Spleen (tissue), 13 donors: ENCODE data around the gene ZNF2. TPM values are rescaled to one million over a fixed set of nuclear protein-coding genes. Genes with fewer than 3 reads are reported as not detected.

Source experiments
- DNase-seq: peaks from one replicate; pipeline ENCODE4 v3.0.0-alpha.2; 2020
- H3K27ac ChIP-seq, 8 donors: fragments of 200-600 bp; sonication (generic) in 7 of 8; 1 replicate in 4 of 8; 2 replicates in 4 of 8; pipeline versions ENCODE4 v1.5.0 to v1.8.0; 2016 to 2021; ENCODE audit warnings: inconsistent platforms in 4 of 8, mild to moderate bottlenecking in 4 of 8, moderate library complexity in 1 of 8
- H3K27me3 ChIP-seq, 7 donors: fragments of 200-600 bp; sonication (generic) in 6 of 7; replicated peaks in 1 of 7; 1 replicate in 4 of 7; 2 replicates in 3 of 7; pipeline versions ENCODE4 v1.5.0 to v1.8.0; 2016 to 2021; ENCODE audit warnings: inconsistent platforms in 3 of 7, mild to moderate bottlenecking in 1 of 7
- H3K36me3 ChIP-seq, 6 donors: fragments of 200-600 bp; sonication (generic) in 5 of 6; 1 replicate in 4 of 6; 2 replicates in 2 of 6; pipeline versions ENCODE4 v1.5.0 to v1.8.0; 2016 to 2021; ENCODE audit warnings: inconsistent platforms in 2 of 6
- H3K4me1 ChIP-seq, 6 donors: fragments of 200-600 bp; sonication (generic) in 5 of 6; 1 replicate in 3 of 6; 2 replicates in 3 of 6; pipeline versions ENCODE4 v1.5.0 to v1.8.0; 2016 to 2021; ENCODE audit warnings: inconsistent platforms in 3 of 6
- H3K4me3 ChIP-seq, 8 donors: fragments of 200-600 bp; sonication (generic) in 7 of 8; 1 replicate in 4 of 8; 2 replicates in 4 of 8; pipeline versions ENCODE4 v1.5.0 to v1.8.0; 2016 to 2021; ENCODE audit warnings: inconsistent platforms in 4 of 8, mild to moderate bottlenecking in 4 of 8, moderate library complexity in 2 of 8
- H3K9me3 ChIP-seq, 8 donors: fragments of 200-600 bp; sonication (generic) in 7 of 8; 1 replicate in 4 of 8; 2 replicates in 4 of 8; pipeline versions ENCODE4 v1.5.0 to v1.8.0; 2016 to 2021; ENCODE audit warnings: inconsistent platforms in 4 of 8
- POLR2A ChIP-seq, 3 donors: fragments of 450-650 bp; IDR thresholded peaks; one replicate each; pipeline ENCODE4 v1.5.1; 2017; ENCODE audit warnings: antibody characterized with exemption in 3 of 3, mild to moderate bottlenecking in 1 of 3
- POLR2AphosphoS5 ChIP-seq, 3 donors: sonication (generic); formaldehyde crosslinking; IDR thresholded peaks; one replicate each; pipeline ENCODE4 v1.5.1; 2017; ENCODE audit warnings: antibody characterized with exemption in 3 of 3
- WGBS, 5 donors: extraction: QIAGEN DNeasy Blood & Tissue Kit in 3 of 5; methylation state at CpG; one replicate each; pipeline versions ENCODE4 v1.1.5 to v1.1.7; 2013 to 2018; 5-methylcytosine and 5-hydroxymethylcytosine counted together
- intact Hi-C: fragments of 100-400 bp; cut with DNase I; formaldehyde crosslinking; loops from one replicate; pipeline ENCODE4 v1.15.0; 2023; ENCODE audit warnings: low total_unique reads
- long read RNA-seq, 2 donors: transcript quantifications; one replicate each; lab custom pipeline, GENCODE V29; 2026
- polyA plus RNA-seq, 3 donors: library from polyadenylated mRNA; stranded (reverse); fragments of 200-250 nt; gene quantifications; one replicate each; pipeline ENCODE4 v1.2.1, GENCODE V29; 2013
- total RNA-seq, 7 donors: library from RNA; depleted of rRNA in 3 of 7; stranded (reverse); fragments of >200 nt in 3 of 7; fragmentation: NEBNext Ultra II Directional in 4 of 7; extraction: Animal tissue kit (Norgen Biotek cat#: 25700) in 4 of 7; gene quantifications; one replicate each; pipeline versions ENCODE4 v1.1.0 to v1.2.1, GENCODE V29; 2016 to 2021
- TF ChIP-seq, protein P1 (sequence below), 11 experiments: fragments of 200-600 bp in 7 of 11; fragments of 450-650 bp in 4 of 11; sonication (generic) in 4 of 11; IDR thresholded peaks in 8 of 11; conservative IDR thresholded peaks in 3 of 11; 1 replicate in 7 of 11; 2 replicates in 4 of 11; pipeline versions ENCODE4 v1.4.0 to v1.8.0; 2016 to 2021; ENCODE audit warnings: antibody characterized with exemption in 11 of 11, inconsistent platforms in 4 of 11, mild to moderate bottlenecking in 1 of 11
- donor health status: healthy with polysubstance abuse.
- donor health status: DM: no; HTN: no; CAD: no; lungs with moderate emphysema.
- donor health status: DM: no; HTN: no; CAD: no.
- donor health status: Bipolar disorder and iron deficiency.
- donor health status: healthy.
- donor health status: DM: no; HTN: no; CAD: no.
- donor health status: DM: yes; HTN: yes; CAD: no.

The ZNF2 gene
- 1 to 10 TPM; 4.0 to 8.3 (median 5.1) TPM for total RNA-seq
- 1 to 10 TPM; 1.5 to 1.9 (median 1.5) TPM for polyA plus RNA-seq
- long read RNA-seq, donor 1, partial matches to known transcripts: 0 of 1 reads
- long read RNA-seq, donor 1, other reads (novel, unspliced or antisense): 0 of 1 reads
- long read RNA-seq, donor 2, partial matches to known transcripts: 0 of 1 reads
- long read RNA-seq, donor 2, other reads (novel, unspliced or antisense): 0 of 1 reads

DNA sequence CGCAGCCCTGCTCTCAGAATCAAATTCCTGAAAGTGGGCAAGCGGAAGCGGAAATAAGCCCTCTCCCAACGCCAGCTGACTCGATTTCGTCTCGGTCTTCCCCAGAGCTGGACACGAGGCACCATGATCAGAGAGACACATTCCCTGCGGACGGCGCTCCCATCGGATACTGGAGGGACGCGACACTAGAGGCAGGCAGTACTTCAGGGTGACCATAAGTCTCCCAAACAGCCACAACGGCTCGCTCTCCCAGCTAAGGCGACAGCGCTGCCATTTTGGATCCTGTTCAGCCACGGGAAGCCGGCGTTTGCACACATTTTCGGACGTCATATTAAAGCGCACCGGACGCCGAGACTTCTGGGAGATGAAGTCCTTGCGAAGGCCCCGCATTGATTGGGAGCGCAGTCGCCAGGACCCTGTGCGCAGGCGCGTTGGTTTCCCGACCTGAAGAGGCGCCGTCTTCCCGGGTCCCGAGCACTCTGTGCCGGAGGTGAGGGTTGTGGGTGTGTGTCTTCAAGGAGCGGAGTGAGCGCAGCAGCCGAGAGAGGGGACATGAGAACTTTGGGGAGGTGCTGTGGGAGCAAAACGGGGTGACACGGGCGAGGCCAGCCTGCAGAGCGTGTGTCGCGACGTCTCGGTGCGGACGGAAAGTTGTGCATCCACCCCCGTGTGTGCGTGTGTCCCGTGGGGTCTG is at the start of gene ZNF2:
Gene ZNF2 (plus strand): TSS at position 439 of the 694 bp plus-strand sequence. CDS start 10,418 bp downstream, outside the sequence.
- intact Hi-C loops: loop anchor here (5.0 kb wide), 1 partner anchor 43 kb away; the partner anchor contains the start of gene MRPS5
- 0% methylated on average over 23 to 56 of the region's 56 CpGs for WGBS, 5 donors
- Histone ChIP-seq H3K4me1 (peaks cover 14 to 31% (median 24%) of the 10 kb centered on the region in 6 donors), H3K4me3 (peak within 1 kb of the TSS; percentile 68 to 92 (median 83)), H3K9me3 (no peaks in the 10 kb centered on the region), H3K27me3 (no peaks in the 10 kb centered on the region), H3K36me3 (no peaks in the 10 kb centered on the region), H3K27ac (peak within 1 kb of the TSS; percentile 86 to 95 (median 92))
- peak; percentile 98 for DNase-seq
- TF ChIP-seq POLR2AphosphoS5 (IDR thresholded peaks at IDR 0.05): peak; percentile 93 to 95 (median 94)
- TF ChIP-seq, protein P1, sequence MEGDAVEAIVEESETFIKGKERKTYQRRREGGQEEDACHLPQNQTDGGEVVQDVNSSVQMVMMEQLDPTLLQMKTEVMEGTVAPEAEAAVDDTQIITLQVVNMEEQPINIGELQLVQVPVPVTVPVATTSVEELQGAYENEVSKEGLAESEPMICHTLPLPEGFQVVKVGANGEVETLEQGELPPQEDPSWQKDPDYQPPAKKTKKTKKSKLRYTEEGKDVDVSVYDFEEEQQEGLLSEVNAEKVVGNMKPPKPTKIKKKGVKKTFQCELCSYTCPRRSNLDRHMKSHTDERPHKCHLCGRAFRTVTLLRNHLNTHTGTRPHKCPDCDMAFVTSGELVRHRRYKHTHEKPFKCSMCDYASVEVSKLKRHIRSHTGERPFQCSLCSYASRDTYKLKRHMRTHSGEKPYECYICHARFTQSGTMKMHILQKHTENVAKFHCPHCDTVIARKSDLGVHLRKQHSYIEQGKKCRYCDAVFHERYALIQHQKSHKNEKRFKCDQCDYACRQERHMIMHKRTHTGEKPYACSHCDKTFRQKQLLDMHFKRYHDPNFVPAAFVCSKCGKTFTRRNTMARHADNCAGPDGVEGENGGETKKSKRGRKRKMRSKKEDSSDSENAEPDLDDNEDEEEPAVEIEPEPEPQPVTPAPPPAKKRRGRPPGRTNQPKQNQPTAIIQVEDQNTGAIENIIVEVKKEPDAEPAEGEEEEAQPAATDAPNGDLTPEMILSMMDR (IDR thresholded peaks at IDR 0.05 in 8 of 11, conservative IDR thresholded peaks at IDR 0.05 in 3 of 11): peak in 3 of 11 experiments; percentile 8 to 21 (median 16)
- TF ChIP-seq POLR2A (IDR thresholded peaks at IDR 0.05): peak in 1 of 3 donors; percentile 22

DNA sequence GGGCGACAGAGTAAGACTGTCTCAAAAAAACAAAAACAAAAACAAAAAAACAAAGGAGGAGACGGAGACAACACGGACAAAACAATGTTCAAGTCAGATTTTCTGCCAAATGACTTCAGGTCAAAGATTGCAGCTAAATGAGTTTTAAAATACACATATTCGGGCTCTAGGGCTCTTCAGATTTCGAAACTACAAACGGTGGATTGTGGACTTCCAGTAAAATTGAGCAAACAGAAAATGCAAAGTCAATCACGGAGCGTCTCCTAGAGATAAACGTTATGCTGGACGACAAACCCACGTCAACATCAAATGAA is 44.6 kb upstream of the ZNF2 start:
- Histone ChIP-seq H3K4me1 (peaks cover 17 to 59% (median 42%) of the 10 kb centered on the region in 6 donors), H3K27ac (peak overlapping the region; percentile 72 to 98 (median 96)), H3K36me3 (peaks cover 0 to 17% (median 0%) of the 10 kb centered on the region in 6 donors), H3K27me3 (no peaks in the 10 kb centered on the region), H3K4me3 (peak overlapping the region; percentile 82 to 99 (median 95)), H3K9me3 (no peaks in the 10 kb centered on the region)
- 1 to 4% (median 3%) methylated on average over 11 of the region's 11 CpGs for WGBS, 5 donors
- intact Hi-C loops: loop anchor here (5.0 kb wide), 1 partner anchor 46 kb away; the partner anchor contains the start of gene ZNF2
- no peak for DNase-seq
- TF ChIP-seq, protein P1 (IDR thresholded peaks at IDR 0.05 in 8 of 11, conservative IDR thresholded peaks at IDR 0.05 in 3 of 11): no peak
- TF ChIP-seq POLR2A (IDR thresholded peaks at IDR 0.05) (no peak), POLR2AphosphoS5 (IDR thresholded peaks at IDR 0.05) (no peak)

DNA sequence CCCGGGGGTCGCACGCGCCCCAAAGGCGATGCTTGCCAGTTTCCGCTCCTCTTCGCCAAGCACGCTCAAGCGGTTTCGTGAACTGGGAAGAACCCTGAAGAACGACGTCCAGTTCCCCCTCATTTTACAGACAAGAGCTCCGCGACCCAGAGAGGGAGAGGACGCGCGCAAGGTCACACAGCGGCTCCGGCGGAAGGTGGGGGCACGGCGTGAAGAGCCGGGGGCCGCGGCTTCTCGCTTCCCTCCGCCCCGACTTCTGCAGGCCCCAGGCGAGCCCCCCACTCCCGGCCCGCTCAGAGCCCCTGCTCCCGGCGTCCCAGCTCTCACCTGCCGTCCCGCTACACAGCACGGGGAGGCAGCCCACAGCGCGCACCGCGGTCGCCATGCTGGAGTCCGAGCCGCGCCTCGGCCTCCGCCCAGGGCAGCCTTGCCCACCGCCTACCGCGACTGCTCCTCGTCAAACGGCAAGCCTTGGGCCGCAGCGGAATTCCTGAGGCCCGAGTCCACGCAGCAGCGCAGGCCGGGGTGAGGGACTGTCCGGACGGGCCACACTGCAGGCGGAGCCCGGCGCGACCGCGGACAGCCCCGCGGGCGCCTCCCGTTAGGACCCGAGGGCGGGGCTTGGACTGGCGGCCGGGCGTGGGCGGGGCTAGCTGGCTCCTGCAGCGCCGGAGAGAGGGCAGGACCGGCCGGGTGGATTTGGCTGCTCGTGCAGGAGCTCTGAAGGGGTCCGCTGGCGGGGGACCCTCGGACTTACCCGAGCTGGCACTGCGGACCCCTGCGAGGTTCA is 44.0 kb upstream of the ZNF2 start, which contains the start of gene MRPS5:
Gene MRPS5 (minus strand): TSS at position 402 of the 790 bp plus-strand sequence. CDS start 17 bp downstream, at position 385.
- Histone ChIP-seq H3K36me3 (peaks cover 0 to 13% (median 0%) of the 10 kb centered on the region in 6 donors), H3K9me3 (no peaks in the 10 kb centered on the region), H3K27ac (peak within 1 kb of the TSS; percentile 72 to 98 (median 96)), H3K4me1 (peaks cover 17 to 53% (median 40%) of the 10 kb centered on the region in 6 donors), H3K4me3 (peak within 1 kb of the TSS; percentile 82 to 99 (median 95)), H3K27me3 (no peaks in the 10 kb centered on the region)
- peak; percentile 98 for DNase-seq
- peak in 1 of 3 donors; percentile 40 for TF ChIP-seq POLR2A (IDR thresholded peaks at IDR 0.05)
- peak; percentile 85 to 90 (median 90) for TF ChIP-seq POLR2AphosphoS5 (IDR thresholded peaks at IDR 0.05)
- TF ChIP-seq, protein P1 (IDR thresholded peaks at IDR 0.05 in 8 of 11, conservative IDR thresholded peaks at IDR 0.05 in 3 of 11): no peak
- intact Hi-C loops: loop anchor here (5.0 kb wide), 1 partner anchor 46 kb away; the partner anchor contains the start of gene ZNF2
- 0 to 1% (median 1%) methylated on average over 51 to 86 of the region's 86 CpGs for WGBS, 5 donors
